Thyroid gland (tissue), 4 donors: Measurements from ENCODE around the gene KCNJ18.
"Not testable (repeated sequence)": the region's sequence is repeated elsewhere in the genome, so short reads cannot be mapped to it uniquely, and the experiment has no call there.

Experiments
- POLR2A ChIP-seq, 2 donors: fragments of 450-650 bp; IDR thresholded peaks; one replicate each; pipeline ENCODE4 v1.6.1; 2017; ENCODE audit warnings: antibody characterized with exemption in 2 of 2, mild to moderate bottlenecking in 2 of 2, moderate library complexity in 1 of 2
- TF ChIP-seq, protein P1 (sequence below), 6 experiments: fragments of 200-600 bp in 3 of 6; fragments of 450-650 bp in 3 of 6; sonication (generic) in 3 of 6; IDR thresholded peaks; one replicate each; pipeline ENCODE4 v1.5.1; 2016 to 2019; ENCODE audit warnings: antibody characterized with exemption in 6 of 6, mild to moderate bottlenecking in 2 of 6, inconsistent platforms in 1 of 6, moderate library complexity in 1 of 6

DNA sequence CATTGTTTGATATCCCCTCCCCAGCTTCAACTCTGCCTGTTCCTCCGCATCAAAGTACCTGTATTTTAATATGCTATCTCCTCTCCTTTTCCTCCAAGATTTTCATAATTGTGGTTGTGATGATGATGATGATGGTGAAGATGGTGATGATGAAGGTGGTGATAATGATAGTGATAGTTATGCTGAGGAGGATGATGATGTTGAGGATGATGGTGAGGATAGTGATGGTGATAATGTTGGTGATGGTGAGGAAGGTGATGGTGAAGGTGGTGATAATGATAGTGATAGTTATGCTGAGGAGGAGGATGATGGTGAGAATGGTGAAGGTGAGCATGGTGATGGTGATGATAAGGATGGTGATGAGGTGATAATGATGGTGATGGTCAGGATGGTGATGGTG, 42.3 kb upstream of the KCNJ18 start:
- TF ChIP-seq POLR2A (IDR thresholded peaks at IDR 0.05) = not testable (repeated sequence)
- TF ChIP-seq, protein P1, sequence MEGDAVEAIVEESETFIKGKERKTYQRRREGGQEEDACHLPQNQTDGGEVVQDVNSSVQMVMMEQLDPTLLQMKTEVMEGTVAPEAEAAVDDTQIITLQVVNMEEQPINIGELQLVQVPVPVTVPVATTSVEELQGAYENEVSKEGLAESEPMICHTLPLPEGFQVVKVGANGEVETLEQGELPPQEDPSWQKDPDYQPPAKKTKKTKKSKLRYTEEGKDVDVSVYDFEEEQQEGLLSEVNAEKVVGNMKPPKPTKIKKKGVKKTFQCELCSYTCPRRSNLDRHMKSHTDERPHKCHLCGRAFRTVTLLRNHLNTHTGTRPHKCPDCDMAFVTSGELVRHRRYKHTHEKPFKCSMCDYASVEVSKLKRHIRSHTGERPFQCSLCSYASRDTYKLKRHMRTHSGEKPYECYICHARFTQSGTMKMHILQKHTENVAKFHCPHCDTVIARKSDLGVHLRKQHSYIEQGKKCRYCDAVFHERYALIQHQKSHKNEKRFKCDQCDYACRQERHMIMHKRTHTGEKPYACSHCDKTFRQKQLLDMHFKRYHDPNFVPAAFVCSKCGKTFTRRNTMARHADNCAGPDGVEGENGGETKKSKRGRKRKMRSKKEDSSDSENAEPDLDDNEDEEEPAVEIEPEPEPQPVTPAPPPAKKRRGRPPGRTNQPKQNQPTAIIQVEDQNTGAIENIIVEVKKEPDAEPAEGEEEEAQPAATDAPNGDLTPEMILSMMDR (IDR thresholded peaks at IDR 0.05) = not testable (repeated sequence)
